ENCODE measurements around the gene EQTN.

GRCh38 chr9:27280249-27280648, 16.7 kb downstream of the EQTN start:
- TF ChIP-seq GATA3 (IDR thresholded peaks at IDR 0.05; ENCODE audit: low read depth, low read length) (no peak), GATA2 (IDR thresholded peaks at IDR 0.05; ENCODE audit: low read depth, low read length) (no peak)
